ENCODE results near the gene MBTD1. TPM values are rescaled to one million over a fixed set of nuclear protein-coding genes. Genes with fewer than 3 reads are reported as not detected.
"Not testable (repeated sequence)": the region's sequence is repeated elsewhere in the genome, so short reads cannot be mapped to it uniquely, and the experiment has no call there.

Gene MBTD1
- total and polyA plus RNA-seq, 2 donors: 19.2 to 19.5 TPM

DNA sequence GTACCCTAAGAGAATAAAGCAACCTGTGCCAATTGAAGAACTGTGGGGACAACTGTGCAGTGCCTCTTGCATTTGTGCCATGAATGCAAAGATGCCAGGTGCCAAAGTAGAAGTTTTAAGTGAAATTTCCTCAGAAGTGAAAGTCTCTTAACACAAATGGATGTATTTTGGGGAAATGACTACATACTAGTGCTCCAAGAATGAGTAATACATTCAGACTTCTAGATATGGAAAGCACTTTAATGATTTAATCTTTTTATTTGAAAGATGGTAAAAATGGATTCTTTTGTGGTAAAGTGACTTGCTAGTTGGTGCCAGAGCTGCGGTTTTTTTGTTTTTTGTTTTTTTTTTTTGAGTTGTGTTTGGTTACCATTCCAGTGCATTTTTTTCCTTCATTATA is 15.5 kb upstream of the MBTD1 start:
- no peak for DNase-seq (ENCODE audit: low read depth in 6 of 9, low spot score in 9 of 9)
- Histone ChIP-seq H3K27me3 (ENCODE audit: control insufficient read depth in 2 of 2, insufficient read depth in 1 of 2, low read length in 1 of 2) (no peaks in the 10 kb centered on the region), H3K4me1 (ENCODE audit: control insufficient read depth in 2 of 2, insufficient read depth in 2 of 2, low read length in 2 of 2) (no peaks in the 10 kb centered on the region), H3K9me3 (ENCODE audit: control insufficient read depth in 2 of 2, insufficient read depth in 1 of 2, low read length in 1 of 2) (no peaks in the 10 kb centered on the region), H3K27ac (ENCODE audit: low read depth in 1 of 2, low read length in 1 of 2) (no peak overlapping the region), H3K36me3 (ENCODE audit: control insufficient read depth in 2 of 2, insufficient read depth in 2 of 2, low read length in 1 of 2) (peaks cover 36 to 72% of the 10 kb centered on the region in 2 donors), H3K4me3 (ENCODE audit: low read length in 2 of 2) (no peak overlapping the region)
- WGBS: 95% methylated on average over 1 of the region's 1 CpG

DNA sequence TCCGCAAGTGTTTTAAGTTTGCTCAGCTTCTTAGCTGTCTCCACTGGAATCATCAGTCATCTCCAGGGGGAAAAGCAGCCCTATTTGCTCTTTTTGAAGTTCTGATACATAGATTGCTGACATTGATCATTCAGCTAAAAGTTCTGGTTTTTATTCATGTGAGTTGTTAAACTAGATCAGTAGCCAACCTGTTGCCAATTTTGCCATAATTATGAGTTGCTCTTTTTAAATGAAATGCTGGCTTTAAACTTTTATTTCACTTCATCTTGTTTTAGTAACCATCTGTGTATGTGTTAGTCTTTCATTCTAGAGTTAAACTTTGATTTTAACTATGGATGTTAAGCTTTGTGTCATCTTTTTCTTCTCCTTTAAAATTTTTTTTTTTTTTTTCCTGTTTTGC is 13.0 kb upstream of the MBTD1 start:
- Histone ChIP-seq H3K27me3 (ENCODE audit: control insufficient read depth in 2 of 2, insufficient read depth in 1 of 2, low read length in 1 of 2) (no peaks in the 10 kb centered on the region), H3K36me3 (ENCODE audit: control insufficient read depth in 2 of 2, insufficient read depth in 2 of 2, low read length in 1 of 2) (peaks cover 39 to 67% of the 10 kb centered on the region in 2 donors), H3K4me3 (ENCODE audit: low read length in 2 of 2) (no peak overlapping the region), H3K27ac (ENCODE audit: low read depth in 1 of 2, low read length in 1 of 2) (no peak overlapping the region), H3K4me1 (ENCODE audit: control insufficient read depth in 2 of 2, insufficient read depth in 2 of 2, low read length in 2 of 2) (no peaks in the 10 kb centered on the region), H3K9me3 (ENCODE audit: control insufficient read depth in 2 of 2, insufficient read depth in 1 of 2, low read length in 1 of 2) (no peaks in the 10 kb centered on the region)
- WGBS: 94% methylated on average over 1 of the region's 1 CpG
- no peak for DNase-seq (ENCODE audit: low read depth in 6 of 9, low spot score in 9 of 9)

DNA sequence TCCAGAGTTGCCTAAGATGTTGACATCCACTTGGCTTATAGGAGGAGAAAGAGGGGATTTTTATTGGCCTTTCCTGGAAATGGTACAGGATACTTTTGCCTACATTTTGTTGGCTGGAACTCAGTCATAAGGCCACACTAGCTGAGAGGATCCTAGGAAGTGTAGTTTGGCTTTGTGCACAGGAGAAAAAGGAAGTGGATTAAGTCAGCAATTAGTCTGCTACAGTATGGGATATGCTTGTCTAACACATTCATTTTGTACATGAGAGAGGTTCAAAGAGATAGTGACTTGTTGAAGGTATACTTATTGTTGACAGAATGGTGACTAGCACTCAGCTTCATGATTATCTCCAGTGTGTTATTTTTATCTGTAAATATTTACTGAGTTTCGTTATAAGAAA is 10.8 kb upstream of the MBTD1 start:
- H3K27me3 ChIP-seq (ENCODE audit: control insufficient read depth in 2 of 2, insufficient read depth in 1 of 2, low read length in 1 of 2): no peaks in the 10 kb centered on the region
- whole genome bisulfite sequencing: 95% methylated on average over 1 of the region's 1 CpG
- no peak overlapping the region for H3K27ac ChIP-seq (ENCODE audit: low read depth in 1 of 2, low read length in 1 of 2)
- no peak for DNase-seq (ENCODE audit: low read depth in 6 of 9, low spot score in 9 of 9)
- H3K9me3 ChIP-seq (ENCODE audit: control insufficient read depth in 2 of 2, insufficient read depth in 1 of 2, low read length in 1 of 2): no peaks in the 10 kb centered on the region
- peaks cover 26 to 61% of the 10 kb centered on the region in 2 donors for H3K36me3 ChIP-seq (ENCODE audit: control insufficient read depth in 2 of 2, insufficient read depth in 2 of 2, low read length in 1 of 2)
- H3K4me3 ChIP-seq (ENCODE audit: low read length in 2 of 2): no peak overlapping the region
- H3K4me1 ChIP-seq (ENCODE audit: control insufficient read depth in 2 of 2, insufficient read depth in 2 of 2, low read length in 2 of 2): no peaks in the 10 kb centered on the region

DNA sequence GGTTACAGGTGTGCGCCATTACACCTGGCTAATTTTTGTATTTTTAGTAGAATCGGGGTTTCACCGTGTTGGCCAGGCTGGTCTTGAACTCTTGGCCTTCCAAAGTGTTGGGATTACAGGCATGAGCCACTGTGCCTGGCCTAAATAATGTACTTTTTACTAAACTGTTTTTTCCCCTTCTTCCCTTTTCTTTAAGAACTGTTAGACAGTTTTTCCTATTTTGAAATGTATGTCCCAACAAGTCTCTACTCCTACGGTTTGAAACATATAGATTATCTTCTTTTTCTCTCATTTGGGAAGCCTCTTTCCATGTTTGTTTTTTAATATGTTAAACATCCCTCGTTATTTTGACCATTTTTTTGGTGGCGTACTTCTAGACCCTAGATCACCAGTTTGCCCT is 10.1 kb upstream of the MBTD1 start:
- Histone ChIP-seq H3K36me3 (ENCODE audit: control insufficient read depth in 2 of 2, insufficient read depth in 2 of 2, low read length in 1 of 2) (peaks cover 28 to 55% of the 10 kb centered on the region in 2 donors), H3K27ac (ENCODE audit: low read depth in 1 of 2, low read length in 1 of 2) (no peak overlapping the region), H3K4me3 (ENCODE audit: low read length in 2 of 2) (no peak overlapping the region), H3K27me3 (ENCODE audit: control insufficient read depth in 2 of 2, insufficient read depth in 1 of 2, low read length in 1 of 2) (no peaks in the 10 kb centered on the region), H3K4me1 (ENCODE audit: control insufficient read depth in 2 of 2, insufficient read depth in 2 of 2, low read length in 2 of 2) (no peaks in the 10 kb centered on the region), H3K9me3 (ENCODE audit: control insufficient read depth in 2 of 2, insufficient read depth in 1 of 2, low read length in 1 of 2) (no peaks in the 10 kb centered on the region)
- 97% methylated on average over 6 of the region's 6 CpGs for WGBS
- DNase-seq (ENCODE audit: low read depth in 6 of 9, low spot score in 9 of 9): no peak

DNA sequence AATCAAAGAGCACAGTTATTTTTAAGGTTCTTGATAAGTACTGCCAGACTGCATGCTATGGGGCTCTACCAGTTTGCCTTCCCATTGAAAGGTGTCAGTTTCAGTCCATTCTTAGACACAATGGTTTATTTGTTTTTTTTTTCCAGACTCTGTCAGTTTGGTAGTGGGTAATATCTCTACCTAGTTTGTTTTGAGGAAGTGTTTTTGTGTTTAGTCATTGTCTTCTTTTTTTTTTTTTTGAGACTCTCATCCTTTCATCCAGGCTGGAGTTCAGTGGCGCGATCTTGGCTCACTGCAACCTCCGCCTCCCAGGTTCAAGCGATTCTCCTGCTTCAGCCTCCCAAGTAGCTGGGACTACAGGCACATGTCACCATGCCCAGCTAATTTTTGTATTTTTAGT is 4.6 kb upstream of the MBTD1 start:
- WGBS: 96% methylated on average over 4 of the region's 4 CpGs
- not testable (repeated sequence) for H3K27ac ChIP-seq (ENCODE audit: low read depth in 1 of 2, low read length in 1 of 2); DNase-seq (ENCODE audit: low read depth in 6 of 9, low spot score in 9 of 9); H3K4me3 ChIP-seq (ENCODE audit: low read length in 2 of 2); H3K27me3 ChIP-seq (ENCODE audit: control insufficient read depth in 2 of 2, insufficient read depth in 1 of 2, low read length in 1 of 2); H3K9me3 ChIP-seq (ENCODE audit: control insufficient read depth in 2 of 2, insufficient read depth in 1 of 2, low read length in 1 of 2)
- peaks cover 16 to 18% of the 10 kb centered on the region in 2 donors for H3K4me1 ChIP-seq (ENCODE audit: control insufficient read depth in 2 of 2, insufficient read depth in 2 of 2, low read length in 2 of 2)
- H3K36me3 ChIP-seq (ENCODE audit: control insufficient read depth in 2 of 2, insufficient read depth in 2 of 2, low read length in 1 of 2): peaks cover 15 to 29% of the 10 kb centered on the region in 2 donors

DNA sequence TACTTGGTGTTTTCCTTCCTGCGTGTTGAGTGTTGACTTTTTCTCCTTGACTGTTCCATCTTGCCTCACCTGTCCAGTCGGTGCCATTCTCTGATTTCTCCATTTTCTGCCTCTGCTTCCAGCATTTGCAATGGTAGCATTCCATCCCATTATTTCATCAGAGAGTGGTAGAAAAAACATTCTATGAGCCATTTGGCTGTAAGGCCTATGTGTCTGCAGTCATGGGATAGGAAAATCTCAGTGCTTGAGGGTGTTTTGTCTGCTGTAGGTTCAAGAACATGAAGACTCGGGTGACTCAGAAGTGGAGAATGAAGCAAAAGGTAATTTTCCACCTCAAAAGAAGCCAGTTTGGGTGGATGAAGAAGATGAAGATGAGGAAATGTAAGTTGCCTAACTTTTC is 3.2 kb upstream of the MBTD1 start:
- Histone ChIP-seq H3K27ac (ENCODE audit: low read depth in 1 of 2, low read length in 1 of 2) (no peak overlapping the region), H3K27me3 (ENCODE audit: control insufficient read depth in 2 of 2, insufficient read depth in 1 of 2, low read length in 1 of 2) (no peaks in the 10 kb centered on the region), H3K36me3 (ENCODE audit: control insufficient read depth in 2 of 2, insufficient read depth in 2 of 2, low read length in 1 of 2) (peaks cover 7 to 20% of the 10 kb centered on the region in 2 donors), H3K4me1 (ENCODE audit: control insufficient read depth in 2 of 2, insufficient read depth in 2 of 2, low read length in 2 of 2) (peaks cover 25 to 27% of the 10 kb centered on the region in 2 donors), H3K9me3 (ENCODE audit: control insufficient read depth in 2 of 2, insufficient read depth in 1 of 2, low read length in 1 of 2) (no peaks in the 10 kb centered on the region), H3K4me3 (ENCODE audit: low read length in 2 of 2) (no peak overlapping the region)
- 95% methylated on average over 3 of the region's 3 CpGs for WGBS
- no peak for DNase-seq (ENCODE audit: low read depth in 6 of 9, low spot score in 9 of 9)

DNA sequence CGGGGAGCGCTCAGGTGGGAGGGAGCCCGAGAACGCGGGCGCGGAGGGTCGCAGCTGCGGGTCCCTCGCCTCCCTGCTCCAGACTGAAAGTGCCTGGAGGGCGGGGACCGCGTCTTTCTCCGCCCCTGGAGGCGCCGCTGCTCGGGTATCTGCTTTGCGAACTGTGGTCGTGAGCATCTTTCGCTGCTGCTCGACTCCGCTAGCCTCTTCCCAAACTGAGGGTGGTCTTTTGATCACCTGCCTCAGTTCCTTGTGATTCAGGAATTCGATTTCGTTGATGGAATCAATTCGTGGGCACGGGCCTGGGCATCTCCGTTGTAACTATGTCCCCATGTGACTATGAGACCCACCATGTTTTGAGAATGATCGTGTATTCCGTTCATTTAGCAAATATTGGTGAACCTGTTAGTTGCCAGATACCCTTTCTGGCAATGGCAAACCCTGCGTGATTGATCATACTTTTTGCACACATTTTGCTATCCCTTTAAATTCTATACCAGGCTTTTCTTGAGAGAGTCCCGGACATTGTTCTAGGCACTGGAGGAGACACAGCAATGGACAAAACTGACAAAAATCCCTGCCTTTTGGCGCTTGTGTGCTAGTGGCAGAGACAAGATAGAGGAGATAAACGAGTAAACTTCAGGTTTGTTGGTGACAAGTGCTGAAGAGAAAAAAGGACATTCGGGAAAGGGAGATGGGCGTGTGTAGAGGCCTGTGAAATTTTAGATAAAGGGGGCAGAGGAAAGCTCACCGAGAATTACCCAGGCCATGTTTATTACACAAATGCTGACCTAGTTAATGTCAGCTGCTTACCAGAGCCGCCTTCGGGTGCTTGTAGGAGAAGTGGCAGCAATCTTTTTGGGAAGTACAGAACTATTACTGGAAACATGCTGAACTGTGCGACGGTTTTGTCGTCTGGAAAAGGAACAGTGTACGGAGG is 1.4 kb upstream of the MBTD1 start:
- H3K9me3 ChIP-seq (ENCODE audit: control insufficient read depth in 2 of 2, insufficient read depth in 1 of 2, low read length in 1 of 2): no peaks in the 10 kb centered on the region
- peak overlapping the region; percentile 98 to 100 for H3K27ac ChIP-seq (ENCODE audit: low read depth in 1 of 2, low read length in 1 of 2)
- H3K4me3 ChIP-seq (ENCODE audit: low read length in 2 of 2): peak overlapping the region; percentile 84 to 95
- peaks cover 3 to 16% of the 10 kb centered on the region in 2 donors for H3K36me3 ChIP-seq (ENCODE audit: control insufficient read depth in 2 of 2, insufficient read depth in 2 of 2, low read length in 1 of 2)
- H3K4me1 ChIP-seq (ENCODE audit: control insufficient read depth in 2 of 2, insufficient read depth in 2 of 2, low read length in 2 of 2): peaks cover 25 to 27% of the 10 kb centered on the region in 2 donors
- DNase-seq (ENCODE audit: low read depth in 6 of 9, low spot score in 9 of 9): peak in 8 of 9 donors; percentile 2 to 89 (median 71)
- H3K27me3 ChIP-seq (ENCODE audit: control insufficient read depth in 2 of 2, insufficient read depth in 1 of 2, low read length in 1 of 2): no peaks in the 10 kb centered on the region
- 7% methylated on average over 42 of the region's 42 CpGs for WGBS

DNA sequence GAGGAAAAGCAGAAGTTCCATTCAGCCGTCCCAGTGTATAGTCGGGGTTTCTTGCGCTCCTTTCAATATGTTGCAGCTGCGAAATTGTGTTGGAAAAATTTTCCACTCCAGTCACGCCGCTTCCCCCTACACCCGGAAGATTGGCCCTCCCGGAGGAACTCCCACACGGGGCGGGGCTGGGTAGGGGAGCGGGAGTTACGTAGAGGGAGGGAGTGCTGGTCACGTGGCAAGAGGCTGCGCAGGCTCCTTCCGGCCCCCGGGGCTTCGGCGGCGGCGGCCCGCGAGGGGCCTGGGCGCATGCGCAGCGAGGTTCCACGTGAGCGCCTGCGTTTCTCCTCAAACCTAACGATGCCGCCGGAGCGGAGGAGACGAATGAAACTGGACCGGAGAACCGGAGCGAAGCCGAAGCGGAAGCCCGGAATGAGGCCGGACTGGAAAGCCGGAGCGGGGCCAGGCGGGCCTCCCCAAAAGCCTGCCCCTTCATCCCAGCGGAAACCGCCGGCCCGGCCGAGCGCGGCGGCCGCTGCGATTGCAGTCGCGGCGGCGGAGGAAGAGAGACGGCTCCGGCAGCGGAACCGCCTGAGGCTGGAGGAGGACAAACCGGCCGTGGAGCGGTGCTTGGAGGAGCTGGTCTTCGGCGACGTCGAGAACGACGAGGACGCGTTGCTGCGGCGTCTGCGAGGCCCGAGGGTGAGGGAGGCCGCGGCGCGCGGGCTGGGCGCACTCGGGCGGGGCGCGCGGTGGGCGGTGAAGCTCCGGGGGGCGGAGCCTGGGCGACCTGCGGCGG is 581 bp upstream of the MBTD1 start, which contains the start of gene UTP18:
TSS of gene UTP18 (plus strand) at position 310 of the 787 bp plus-strand sequence. CDS start at position 349, 39 bp downstream.
- Histone ChIP-seq H3K4me1 (ENCODE audit: control insufficient read depth in 2 of 2, insufficient read depth in 2 of 2, low read length in 2 of 2) (peaks cover 27 to 28% of the 10 kb centered on the region in 2 donors), H3K9me3 (ENCODE audit: control insufficient read depth in 2 of 2, insufficient read depth in 1 of 2, low read length in 1 of 2) (no peaks in the 10 kb centered on the region), H3K27me3 (ENCODE audit: control insufficient read depth in 2 of 2, insufficient read depth in 1 of 2, low read length in 1 of 2) (no peaks in the 10 kb centered on the region), H3K4me3 (ENCODE audit: low read length in 2 of 2) (peak within 1 kb of the TSS; percentile 84 to 95), H3K36me3 (ENCODE audit: control insufficient read depth in 2 of 2, insufficient read depth in 2 of 2, low read length in 1 of 2) (peaks cover 3 to 21% of the 10 kb centered on the region in 2 donors), H3K27ac (ENCODE audit: low read depth in 1 of 2, low read length in 1 of 2) (peak within 1 kb of the TSS; percentile 98 to 100)
- DNase-seq (ENCODE audit: low read depth in 6 of 9, low spot score in 9 of 9): peak in 7 of 9 donors; percentile 61 to 98 (median 97)
- WGBS: under 1% methylated on average over 93 of the region's 93 CpGs
